GM23338 (cell line): ENCODE results near the gene ACBD3. TPM values are rescaled to one million over a fixed set of nuclear protein-coding genes. Genes with fewer than 3 reads are reported as not detected.
A peak's percentile ranks its signal among the peaks of the same experiment; 100 is the strongest.

Experiments
- ATAC-seq: fragments of 200-7000 bp; cut with Tn5 transposase; 3 replicates; pipeline ENCODE4 v1.9.1; 2020
- DNase-seq: peaks from one replicate; pipeline ENCODE4 v3.0.0-alpha.2; 2015; ENCODE audit warnings: low spot score
- H2AFZ ChIP-seq: fragments of 200-600 bp; sonication (generic); 2 replicates; pipeline ENCODE4 v1.8.0; 2016; ENCODE audit warnings: antibody characterized with exemption, mild to moderate bottlenecking, moderate library complexity
- H3F3A ChIP-seq: fragments of 200-600 bp; sonication (generic); replicated peaks from 2 replicates; pipeline ENCODE4 v1.8.0; 2017; ENCODE audit warnings: antibody characterized with exemption, mixed run types, low read depth
- H3K27ac ChIP-seq: fragments of 200-600 bp; sonication (generic); 2 replicates; pipeline ENCODE4 v1.6.1; 2016; ENCODE audit warnings: low read depth
- H3K27me3 ChIP-seq: fragments of 200-600 bp; sonication (generic); 2 replicates; pipeline ENCODE4 v1.8.0; 2016; ENCODE audit warnings: mild to moderate bottlenecking, mixed run types, moderate library complexity; ENCODE audit not compliant: insufficient read depth
- H3K36me3 ChIP-seq: fragments of 200-600 bp; sonication (generic); 2 replicates; pipeline ENCODE4 v1.8.0; 2016; ENCODE audit warnings: mild to moderate bottlenecking; ENCODE audit not compliant: insufficient read depth
- H3K4me1 ChIP-seq: fragments of 200-600 bp; sonication (generic); 2 replicates; pipeline ENCODE4 v1.8.0; 2016; ENCODE audit warnings: mild to moderate bottlenecking, moderate library complexity; ENCODE audit not compliant: insufficient read depth
- H3K4me2 ChIP-seq: fragments of 200-600 bp; sonication (generic); 2 replicates; pipeline ENCODE4 v1.7.1; 2017; ENCODE audit warnings: mixed run types
- H3K4me3 ChIP-seq: fragments of 200-600 bp; sonication (generic); 2 replicates; pipeline ENCODE4 v1.6.1; 2016; ENCODE audit warnings: mixed run types
- H3K79me2 ChIP-seq: fragments of 200-600 bp; sonication (generic); replicated peaks from 2 replicates; pipeline ENCODE4 v1.8.0; 2017; ENCODE audit warnings: mild to moderate bottlenecking; ENCODE audit not compliant: insufficient read depth
- H3K9me2 ChIP-seq: fragments of 200-600 bp; sonication (generic); 2 replicates; pipeline ENCODE4 v1.8.0; 2017; ENCODE audit not compliant: insufficient read depth
- H4K20me1 ChIP-seq: fragments of 200-600 bp; sonication (generic); replicated peaks from 2 replicates; pipeline ENCODE4 v1.8.0; 2017; ENCODE audit warnings: mild to moderate bottlenecking; ENCODE audit not compliant: insufficient read depth
- H3K27ac Mint-ChIP-seq: 2 replicates; pipeline ENCODE4 v1.8.0; 2020; ENCODE audit warnings: inconsistent platforms, mild to moderate bottlenecking, moderate library complexity, mixed read lengths
- H3K27me3 Mint-ChIP-seq: 3 replicates; pipeline ENCODE4 v1.8.0; 2022; ENCODE audit warnings: low read depth, mild to moderate bottlenecking, moderate library complexity, mixed read lengths, inconsistent platforms; ENCODE audit not compliant: insufficient read depth, poor library complexity
- H3K36me3 Mint-ChIP-seq: 3 replicates; pipeline ENCODE4 v1.8.0; 2021; ENCODE audit warnings: low read depth, mild to moderate bottlenecking, inconsistent platforms, moderate library complexity, mixed read lengths
- H3K4me1 Mint-ChIP-seq: 3 replicates; pipeline ENCODE4 v1.8.0; 2020; ENCODE audit warnings: mild to moderate bottlenecking, inconsistent platforms, mixed read lengths
- H3K4me3 Mint-ChIP-seq: 3 replicates; pipeline ENCODE4 v1.8.0; 2021; ENCODE audit warnings: moderate library complexity, mild to moderate bottlenecking, inconsistent platforms, mixed read lengths
- H3K9me3 Mint-ChIP-seq: 3 replicates; pipeline ENCODE4 v1.8.0; 2020; ENCODE audit warnings: moderate library complexity, mild to moderate bottlenecking, inconsistent platforms, mixed read lengths
- CREB1 ChIP-seq: fragments of 250-450 bp; sonication (Bioruptor Pico); IDR thresholded peaks from 2 replicates; pipeline ENCODE4 v1.5.0; 2020; ENCODE audit warnings: low read depth, mild to moderate bottlenecking, moderate library complexity
- CTCF ChIP-seq, 2 experiments: fragments of 200-600 bp in 1 of 2; sonication (generic) in 1 of 2; conservative IDR thresholded peaks; 2 replicates each; pipeline versions ENCODE4 v1.5.1 to v1.6.1; 2016 to 2017; ENCODE audit warnings: antibody characterized with exemption in 2 of 2, low read depth in 2 of 2, mild to moderate bottlenecking in 2 of 2, moderate library complexity in 1 of 2
- ETS1 ChIP-seq: IDR thresholded peaks from 2 replicates; pipeline ENCODE4 v1.6.1; 2016; ENCODE audit warnings: antibody characterized with exemption
- EZH2 ChIP-seq: fragments of 200-600 bp; sonication (generic); IDR thresholded peaks from one replicate; pipeline ENCODE4 v1.8.0; 2017; ENCODE audit warnings: antibody characterized with exemption, mild to moderate bottlenecking, low read depth; ENCODE audit not compliant: unreplicated experiment
- EZH2phosphoT487 ChIP-seq: fragments of 200-600 bp; sonication (generic); IDR thresholded peaks from one replicate; pipeline ENCODE4 v1.8.1; 2018; ENCODE audit warnings: antibody characterized with exemption; ENCODE audit not compliant: unreplicated experiment
- JUNB ChIP-seq: IDR thresholded peaks from one replicate; pipeline ENCODE4 v1.6.1; 2016; ENCODE audit warnings: antibody characterized with exemption; ENCODE audit not compliant: unreplicated experiment
- NANOG ChIP-seq: IDR thresholded peaks from 2 replicates; pipeline ENCODE4 v1.6.1; 2016; ENCODE audit warnings: antibody characterized with exemption, borderline replicate concordance
- POLR2AphosphoS5 ChIP-seq: IDR thresholded peaks from 2 replicates; pipeline ENCODE4 v1.6.1; 2016; ENCODE audit warnings: antibody characterized with exemption, low read depth
- REST ChIP-seq: IDR thresholded peaks from one replicate; pipeline ENCODE4 v1.6.1; 2018; ENCODE audit warnings: antibody characterized with exemption; ENCODE audit not compliant: unreplicated experiment
- STAT1 ChIP-seq: IDR thresholded peaks from one replicate; pipeline ENCODE4 v1.6.1; 2016; ENCODE audit warnings: antibody characterized with exemption; ENCODE audit not compliant: unreplicated experiment
- ZNF114 ChIP-seq: fragments of 250-450 bp; sonication (Bioruptor Pico); IDR thresholded peaks from 2 replicates; pipeline ENCODE4 v1.5.0; 2020; ENCODE audit warnings: mild to moderate bottlenecking, moderate library complexity
- ZNF331 ChIP-seq: fragments of 250-450 bp; sonication (Bioruptor Pico); IDR thresholded peaks from 2 replicates; pipeline ENCODE4 v1.5.0; 2020; ENCODE audit warnings: low read depth, mild to moderate bottlenecking, moderate library complexity
- polyA plus RNA-seq: library from polyadenylated mRNA; unstranded; fragments of >200 nt; fragmentation: Nextera tagmentation; extraction: Ambion mirVana; gene quantifications from 2 replicates; pipeline ENCODE4 v1.2.1, GENCODE V29; 2016
- total RNA-seq: library from RNA; depleted of rRNA; stranded (reverse); fragments of >200 nt; shearing (Covaris generic); gene quantifications from 2 replicates; pipeline ENCODE4 v1.2.3, GENCODE V29; 2014

Gene ACBD3
- total and polyA plus RNA-seq, 2 experiments from 2014 or later = 17.1 to 36.2 TPM

- TF ChIP-seq CREB1 (CRISPR knock-in tag) = no peak
- TF ChIP-seq ZNF114 (CRISPR knock-in tag) = no peak
- no peak for TF ChIP-seq ZNF331 (CRISPR knock-in tag)
- TF ChIP-seq NANOG = no peak
- no peak for TF ChIP-seq POLR2AphosphoS5
- TF ChIP-seq CTCF (conservative IDR thresholded peaks at IDR 0.05; ENCODE audit: low read depth in 2 of 2) = no peak; a peak in 1 of 4 replicates
Observed at GRCh38 chr1:226100436-226101391, 85.8 kb downstream of the ACBD3 start (continued).

GRCh38 chr1:226098870-226099835 is 87.4 kb downstream of the ACBD3 start:
- peaks cover 26% of the 10 kb centered on the region for H3K4me1 Mint-ChIP-seq
- no peak for TF ChIP-seq ETS1
- TF ChIP-seq JUNB = no peak
- no peak for TF ChIP-seq EZH2phosphoT487
- TF ChIP-seq ZNF331 (CRISPR knock-in tag) = no peak
- TF ChIP-seq CTCF (conservative IDR thresholded peaks at IDR 0.05; ENCODE audit: low read depth in 2 of 2) = no peak
- no peak for TF ChIP-seq NANOG
- TF ChIP-seq STAT1 = no peak
- TF ChIP-seq EZH2 = no peak
- no peak for TF ChIP-seq CREB1 (CRISPR knock-in tag)
- TF ChIP-seq POLR2AphosphoS5 = no peak
- TF ChIP-seq REST = no peak
- TF ChIP-seq ZNF114 (CRISPR knock-in tag) = no peak

More at GRCh38 chr1:226098870-226099835, 87.4 kb downstream of the ACBD3 start:
- H3K27me3 Mint-ChIP-seq = peaks cover 7% of the 10 kb centered on the region
- Histone ChIP-seq H3K27ac (no peak overlapping the region), H2AFZ (peak overlapping the region; percentile 63; the same call in 1 of the 2 replicates), H3K4me3 (no peak overlapping the region), H3K27me3 (peaks cover 9% of the 10 kb centered on the region; the same call in 1 of the 2 replicates), H4K20me1 (no peaks in the 10 kb centered on the region), H3K79me2 (no peaks in the 10 kb centered on the region), H3K4me1 (peaks cover 19% of the 10 kb centered on the region), H3F3A (no peaks in the 10 kb centered on the region), H3K36me3 (no peaks in the 10 kb centered on the region), H3K4me2 (no peak overlapping the region), H3K9me2 (no peaks in the 10 kb centered on the region)
- no peak for DNase-seq
- H3K9me3 Mint-ChIP-seq = no peaks in the 10 kb centered on the region
- H3K36me3 Mint-ChIP-seq = no peaks in the 10 kb centered on the region
- ATAC-seq = peak; percentile 8; the same call in 1 of the 3 replicates
- no peak overlapping the region for H3K27ac Mint-ChIP-seq
- no peak overlapping the region for H3K4me3 Mint-ChIP-seq
